Left lung (tissue), 10 donors: ENCODE measurements around the gene ARSG. TPM values are rescaled to one million over a fixed set of nuclear protein-coding genes. Genes with fewer than 3 reads are reported as not detected.

ENCODE experiments used
- ATAC-seq: fragments of 200-7000 bp; cut with Tn5 transposase; one replicate; pipeline ENCODE4 v1.9.1; 2020; ENCODE audit warnings: moderate library complexity
- DNase-seq, 4 donors: peaks; one replicate each; pipeline ENCODE4 v3.0.0-alpha.2; 2013 to 2020
- H3K27ac ChIP-seq, 2 donors: fragments of 200-600 bp; sonication (generic) in 1 of 2; one replicate each; pipeline versions ENCODE4 v1.5.0 to v1.8.0; 2020 to 2021
- H3K27me3 ChIP-seq, 2 donors: fragments of 200-600 bp; sonication (generic) in 1 of 2; one replicate each; pipeline versions ENCODE4 v1.5.0 to v1.8.0; 2020 to 2021
- H3K36me3 ChIP-seq, 2 donors: fragments of 200-600 bp; sonication (generic) in 1 of 2; one replicate each; pipeline versions ENCODE4 v1.5.0 to v1.8.0; 2020 to 2021
- H3K4me1 ChIP-seq, 2 donors: fragments of 200-600 bp; one replicate each; pipeline ENCODE4 v1.8.0; 2021
- H3K4me3 ChIP-seq, 2 donors: fragments of 200-600 bp; sonication (generic) in 1 of 2; one replicate each; pipeline versions ENCODE4 v1.5.0 to v1.8.0; 2020 to 2021; ENCODE audit warnings: mild to moderate bottlenecking in 1 of 2
- H3K9me3 ChIP-seq, 2 donors: fragments of 200-600 bp; sonication (generic) in 1 of 2; one replicate each; pipeline versions ENCODE4 v1.5.0 to v1.8.0; 2020 to 2021
- intact Hi-C, 2 donors: fragments of 100-400 bp; cut with DNase I; formaldehyde crosslinking; loops; one replicate each; pipeline versions ENCODE4 v1.11.2 to v1.14.2; 2022
- polyA plus RNA-seq, 6 donors: library from polyadenylated mRNA; unstranded; fragments of 120-200 nt; gene quantifications; one replicate each; pipeline ENCODE4 v1.2.1, GENCODE V29; 2013; ENCODE audit not compliant: insufficient read length in 6 of 6
- total RNA-seq, 2 donors: library from RNA; stranded (reverse); fragmentation: NEBNext Ultra II Directional; extraction: Animal tissue kit (Norgen Biotek cat#: 25700); gene quantifications; one replicate each; pipeline ENCODE4 v1.2.1, GENCODE V29; 2021
- TF ChIP-seq, protein P1 (sequence below), 2 donors: fragments of 200-600 bp; sonication (generic) in 1 of 2; IDR thresholded peaks; one replicate each; pipeline versions ENCODE4 v1.5.0 to v1.8.0; 2021; ENCODE audit warnings: antibody characterized with exemption in 2 of 2
- donor health status: DM: no; HTN: yes; CAD: no.
- donor health status: DM: no; HTN: no; CAD: no.

The ARSG gene
- total and polyA plus RNA-seq, 8 donors, result 3.4 to 10.0 (median 4.5) TPM

DNA sequence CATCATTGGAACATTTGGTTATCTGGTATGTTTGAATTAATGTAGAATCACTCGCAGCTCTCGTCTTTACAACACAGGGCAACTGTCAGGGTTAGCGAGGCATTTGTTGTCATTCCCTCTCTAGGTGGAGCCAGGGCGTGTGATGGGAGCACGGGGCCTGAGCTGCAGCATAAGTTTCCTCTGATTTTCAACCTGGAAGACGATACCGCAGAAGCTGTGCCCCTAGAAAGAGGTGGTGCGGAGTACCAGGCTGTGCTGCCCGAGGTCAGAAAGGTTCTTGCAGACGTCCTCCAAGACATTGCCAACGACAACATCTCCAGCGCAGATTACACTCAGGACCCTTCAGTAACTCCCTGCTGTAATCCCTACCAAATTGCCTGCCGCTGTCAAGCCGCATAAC lies 128.8 kb downstream of the ARSG start:
- intact Hi-C loops, result no loop called here
- ATAC-seq (no peak), DNase-seq (no peak)
- no peaks in the 10 kb centered on the region for H3K27me3 ChIP-seq
- peaks cover 0 to 60% of the 10 kb centered on the region in 2 donors for H3K36me3 ChIP-seq
- H3K27ac ChIP-seq, result no peak overlapping the region
- TF ChIP-seq, protein P1, sequence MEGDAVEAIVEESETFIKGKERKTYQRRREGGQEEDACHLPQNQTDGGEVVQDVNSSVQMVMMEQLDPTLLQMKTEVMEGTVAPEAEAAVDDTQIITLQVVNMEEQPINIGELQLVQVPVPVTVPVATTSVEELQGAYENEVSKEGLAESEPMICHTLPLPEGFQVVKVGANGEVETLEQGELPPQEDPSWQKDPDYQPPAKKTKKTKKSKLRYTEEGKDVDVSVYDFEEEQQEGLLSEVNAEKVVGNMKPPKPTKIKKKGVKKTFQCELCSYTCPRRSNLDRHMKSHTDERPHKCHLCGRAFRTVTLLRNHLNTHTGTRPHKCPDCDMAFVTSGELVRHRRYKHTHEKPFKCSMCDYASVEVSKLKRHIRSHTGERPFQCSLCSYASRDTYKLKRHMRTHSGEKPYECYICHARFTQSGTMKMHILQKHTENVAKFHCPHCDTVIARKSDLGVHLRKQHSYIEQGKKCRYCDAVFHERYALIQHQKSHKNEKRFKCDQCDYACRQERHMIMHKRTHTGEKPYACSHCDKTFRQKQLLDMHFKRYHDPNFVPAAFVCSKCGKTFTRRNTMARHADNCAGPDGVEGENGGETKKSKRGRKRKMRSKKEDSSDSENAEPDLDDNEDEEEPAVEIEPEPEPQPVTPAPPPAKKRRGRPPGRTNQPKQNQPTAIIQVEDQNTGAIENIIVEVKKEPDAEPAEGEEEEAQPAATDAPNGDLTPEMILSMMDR (IDR thresholded peaks at IDR 0.05), result no peak
- H3K4me1 ChIP-seq, result no peaks in the 10 kb centered on the region
- H3K9me3 ChIP-seq, result peaks cover 0 to 4% of the 10 kb centered on the region in 2 donors
- no peak overlapping the region for H3K4me3 ChIP-seq

- Histone ChIP-seq H3K4me1 (no peaks in the 10 kb centered on the region), H3K9me3 (peaks cover 0 to under 1% of the 10 kb centered on the region in 2 donors), H3K27me3 (no peaks in the 10 kb centered on the region), H3K36me3 (peaks cover 0 to 75% of the 10 kb centered on the region in 2 donors), H3K4me3 (no peak overlapping the region), H3K27ac (no peak overlapping the region)
- no peak for DNase-seq
- no peak for ATAC-seq
- TF ChIP-seq, protein P1 (IDR thresholded peaks at IDR 0.05), result no peak
- intact Hi-C loops, result no loop called here
Observed at GRCh38 chr17:68421486-68421885, 130.2 kb downstream of the ARSG start.

- Histone ChIP-seq H3K4me1 (no peaks in the 10 kb centered on the region), H3K27ac (no peak overlapping the region), H3K27me3 (no peaks in the 10 kb centered on the region), H3K9me3 (no peaks in the 10 kb centered on the region), H3K36me3 (peaks cover 0 to 88% of the 10 kb centered on the region in 2 donors), H3K4me3 (no peak overlapping the region)
- DNase-seq (no peak), ATAC-seq (no peak)
- TF ChIP-seq, protein P1 (IDR thresholded peaks at IDR 0.05), result no peak
- intact Hi-C loops, result no loop called here
Observed at GRCh38 chr17:68422821-68423220, 131.5 kb downstream of the ARSG start.

DNA sequence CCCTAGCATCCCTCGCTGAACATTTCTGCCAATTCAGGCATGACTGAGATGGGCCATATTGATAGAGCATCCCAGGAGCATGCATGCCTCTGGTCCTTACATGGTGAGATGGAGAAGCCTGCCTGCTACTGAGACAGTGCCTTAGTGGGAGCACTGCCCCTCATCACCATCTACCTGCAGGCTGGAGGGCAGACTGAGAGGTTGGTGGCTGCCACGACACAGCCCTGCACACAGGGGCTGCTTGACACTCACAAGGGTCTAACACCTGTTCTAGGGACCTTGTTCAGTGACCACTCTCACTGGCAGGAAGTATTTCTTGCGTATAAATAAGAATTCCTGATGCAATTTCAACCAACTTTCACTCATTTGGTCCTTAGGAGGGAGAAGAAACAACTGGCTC lies 132.0 kb downstream of the ARSG start:
- DNase-seq (no peak), ATAC-seq (no peak)
- Histone ChIP-seq H3K36me3 (peaks cover 0 to 92% of the 10 kb centered on the region in 2 donors), H3K4me3 (no peak overlapping the region), H3K27me3 (no peaks in the 10 kb centered on the region), H3K27ac (no peak overlapping the region), H3K9me3 (no peaks in the 10 kb centered on the region), H3K4me1 (no peaks in the 10 kb centered on the region)
- TF ChIP-seq, protein P1 (IDR thresholded peaks at IDR 0.05), result no peak
- intact Hi-C loops, result no loop called here

- intact Hi-C loops, result no loop called here
- TF ChIP-seq, protein P1 (IDR thresholded peaks at IDR 0.05), result no peak
- no peak for DNase-seq
- ATAC-seq, result no peak
- Histone ChIP-seq H3K27ac (no peak overlapping the region), H3K4me1 (no peaks in the 10 kb centered on the region), H3K4me3 (no peak overlapping the region), H3K9me3 (no peaks in the 10 kb centered on the region), H3K27me3 (no peaks in the 10 kb centered on the region), H3K36me3 (peaks cover 0 to 100% of the 10 kb centered on the region in 2 donors)
Observed at GRCh38 chr17:68424203-68424602, 132.9 kb downstream of the ARSG start.
